SH-SY5Y (cell line): ENCODE data around the gene MATN3.

Source experiments
- GATA2 ChIP-seq: IDR thresholded peaks from 2 replicates; pipeline ENCODE4 v1.6.1; 2011; ENCODE audit warnings: mild to moderate bottlenecking, low read depth, low read length
- GATA3 ChIP-seq: IDR thresholded peaks from 2 replicates; pipeline ENCODE4 v1.6.1; 2011; ENCODE audit warnings: low read depth, mild to moderate bottlenecking, low read length, moderate library complexity

DNA sequence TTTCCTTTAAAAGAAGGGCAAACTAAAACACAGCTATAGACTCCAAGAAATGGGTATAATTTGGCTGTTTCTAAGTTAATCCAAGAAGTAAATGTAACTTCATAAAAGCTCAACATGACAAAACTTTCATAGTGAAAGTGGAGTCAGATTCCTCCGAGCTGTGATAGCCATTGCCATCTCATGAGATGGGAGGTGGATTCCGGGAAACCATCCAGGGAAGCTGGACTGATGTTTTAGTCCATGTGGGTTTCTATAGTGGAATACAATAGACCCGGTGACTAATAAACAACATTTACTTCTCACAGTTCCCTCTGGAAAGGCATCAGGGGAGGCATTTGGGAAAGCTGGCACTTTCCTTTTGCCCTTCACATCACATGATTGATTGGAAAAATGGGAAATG, 49.0 kb upstream of the MATN3 start:
- TF ChIP-seq GATA2: no peak
- no peak for TF ChIP-seq GATA3
